IPS-15b (cell line): ENCODE results near the gene GLIPR1.

Experiments
- H3K27me3 ChIP-seq: one replicate; pipeline ENCODE4 v1.6.1; 2013; ENCODE audit warnings: low read length; ENCODE audit not compliant: control insufficient read depth, insufficient read depth
- H3K36me3 ChIP-seq: one replicate; pipeline ENCODE4 v1.6.1; 2013; ENCODE audit warnings: low read length; ENCODE audit not compliant: control insufficient read depth, insufficient read depth
- H3K4me1 ChIP-seq: one replicate; pipeline ENCODE4 v1.6.1; 2013; ENCODE audit warnings: mild to moderate bottlenecking, low read length; ENCODE audit not compliant: control insufficient read depth, insufficient read depth
- H3K4me3 ChIP-seq: one replicate; pipeline ENCODE4 v1.5.1; 2013; ENCODE audit warnings: low read depth, low read length
- H3K9ac ChIP-seq: one replicate; pipeline ENCODE4 v1.6.1; 2013; ENCODE audit warnings: low read depth, mild to moderate bottlenecking, low read length
- H3K9me3 ChIP-seq: one replicate; pipeline ENCODE4 v1.6.1; 2013; ENCODE audit warnings: mild to moderate bottlenecking, low read length; ENCODE audit not compliant: control insufficient read depth, insufficient read depth

Gene GLIPR1

DNA sequence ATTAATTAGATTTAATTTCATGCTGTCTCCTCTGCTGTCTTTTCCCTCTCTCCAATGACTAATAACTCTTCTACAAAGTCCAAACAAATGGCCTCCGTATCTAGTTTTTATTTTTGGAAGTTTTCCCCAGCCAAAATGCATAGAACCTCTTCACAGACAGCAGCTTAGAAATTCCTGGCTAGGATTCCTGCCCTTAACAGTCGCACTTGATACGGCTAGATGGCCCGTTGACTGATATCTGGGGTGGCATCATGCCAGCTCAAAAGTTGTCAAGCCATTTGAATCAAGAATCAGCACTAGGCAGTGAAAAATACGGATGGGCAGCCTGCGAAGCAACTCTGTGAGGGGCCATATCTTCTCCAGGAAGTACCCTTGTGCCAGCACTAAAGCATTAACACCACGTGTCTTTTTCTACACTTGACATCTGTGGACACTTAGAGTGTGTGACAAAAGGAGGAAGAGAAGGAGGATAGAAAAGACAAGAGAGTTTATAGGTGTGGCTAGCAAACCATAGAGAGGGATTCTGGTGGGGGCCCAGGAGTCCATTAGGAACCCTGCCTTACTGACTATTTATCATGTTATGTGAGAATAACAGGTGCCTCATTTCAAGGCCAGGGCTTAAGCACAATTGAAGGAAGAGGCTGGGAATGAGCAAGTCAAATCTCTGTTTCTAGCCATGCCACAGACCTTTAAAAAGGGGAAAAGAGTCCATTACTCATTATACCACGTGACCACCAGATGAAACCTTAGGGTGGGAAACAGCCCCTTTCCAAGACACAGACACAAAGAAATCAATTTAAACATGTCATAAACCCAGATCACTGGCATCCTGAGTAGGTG, 70.1 kb downstream of the GLIPR1 start:
- H3K36me3 ChIP-seq = no peaks in the 10 kb centered on the region
- H3K9me3 ChIP-seq = no peaks in the 10 kb centered on the region
- no peak overlapping the region for H3K9ac ChIP-seq
- no peaks in the 10 kb centered on the region for H3K27me3 ChIP-seq
- peaks cover 4% of the 10 kb centered on the region for H3K4me1 ChIP-seq
- no peak overlapping the region for H3K4me3 ChIP-seq

DNA sequence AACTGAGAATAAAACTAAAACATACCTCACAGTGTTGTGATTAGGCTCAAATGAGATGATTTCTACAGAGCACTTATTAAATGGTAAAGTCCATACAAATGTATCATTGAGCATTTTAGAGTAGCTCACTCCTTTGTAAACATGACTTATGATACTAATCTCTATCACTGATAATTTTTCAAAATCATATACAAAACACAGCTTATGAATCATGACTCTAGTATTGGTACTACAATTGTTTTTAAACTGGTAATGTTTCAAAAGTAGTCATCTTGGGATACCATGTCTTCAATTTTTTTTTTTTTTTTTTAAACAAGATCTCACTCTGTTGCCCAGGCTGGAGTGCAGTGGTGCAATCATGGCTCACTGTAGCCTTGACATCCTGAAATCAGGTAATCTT, 70.9 kb downstream of the GLIPR1 start:
- H3K36me3 ChIP-seq = no peaks in the 10 kb centered on the region
- H3K4me1 ChIP-seq = peaks cover 4% of the 10 kb centered on the region
- H3K9ac ChIP-seq = no peak overlapping the region
- H3K27me3 ChIP-seq = no peaks in the 10 kb centered on the region
- no peaks in the 10 kb centered on the region for H3K9me3 ChIP-seq
- no peak overlapping the region for H3K4me3 ChIP-seq

GRCh38 chr12:75553398-75553797, 72.8 kb downstream of the GLIPR1 start:
- H3K4me3 ChIP-seq = no peak overlapping the region
- no peaks in the 10 kb centered on the region for H3K36me3 ChIP-seq
- no peaks in the 10 kb centered on the region for H3K9me3 ChIP-seq
- no peak overlapping the region for H3K9ac ChIP-seq
- peaks cover 4% of the 10 kb centered on the region for H3K4me1 ChIP-seq
- no peaks in the 10 kb centered on the region for H3K27me3 ChIP-seq
